ENCODE results near the gene CNN2.

CNN2 gene

DNA sequence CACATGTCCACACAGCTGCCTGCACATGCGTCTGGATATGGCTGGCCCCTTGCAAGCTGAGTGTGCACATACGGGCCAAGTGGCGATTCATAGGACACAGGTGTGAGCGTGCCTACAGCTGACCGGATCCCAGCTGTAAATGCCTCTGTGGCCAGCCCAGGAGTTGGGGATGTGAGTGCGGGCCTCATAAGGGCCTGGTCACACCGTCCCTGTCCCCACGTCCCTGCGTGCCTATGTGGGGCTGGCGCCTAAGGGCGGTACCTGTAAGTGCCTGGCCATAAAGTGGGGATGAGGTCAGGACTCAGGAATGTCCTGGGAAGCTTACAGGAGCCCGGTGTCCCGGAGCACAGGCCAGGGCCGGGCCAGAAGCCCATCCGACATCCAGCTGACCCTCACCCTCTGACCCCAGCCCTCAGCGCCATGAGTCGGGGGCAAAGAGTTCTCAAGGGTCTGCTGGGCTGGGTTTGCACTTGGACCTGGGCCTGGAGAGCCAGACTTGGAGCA, 39.2 kb downstream of the CNN2 start:
- H3K27ac ChIP-seq = peak overlapping the region; percentile 36; the same call in 1 of the 2 replicates
- TF ChIP-seq ZFX (IDR thresholded peaks at IDR 0.05) = no peak
- TF ChIP-seq, protein P1, sequence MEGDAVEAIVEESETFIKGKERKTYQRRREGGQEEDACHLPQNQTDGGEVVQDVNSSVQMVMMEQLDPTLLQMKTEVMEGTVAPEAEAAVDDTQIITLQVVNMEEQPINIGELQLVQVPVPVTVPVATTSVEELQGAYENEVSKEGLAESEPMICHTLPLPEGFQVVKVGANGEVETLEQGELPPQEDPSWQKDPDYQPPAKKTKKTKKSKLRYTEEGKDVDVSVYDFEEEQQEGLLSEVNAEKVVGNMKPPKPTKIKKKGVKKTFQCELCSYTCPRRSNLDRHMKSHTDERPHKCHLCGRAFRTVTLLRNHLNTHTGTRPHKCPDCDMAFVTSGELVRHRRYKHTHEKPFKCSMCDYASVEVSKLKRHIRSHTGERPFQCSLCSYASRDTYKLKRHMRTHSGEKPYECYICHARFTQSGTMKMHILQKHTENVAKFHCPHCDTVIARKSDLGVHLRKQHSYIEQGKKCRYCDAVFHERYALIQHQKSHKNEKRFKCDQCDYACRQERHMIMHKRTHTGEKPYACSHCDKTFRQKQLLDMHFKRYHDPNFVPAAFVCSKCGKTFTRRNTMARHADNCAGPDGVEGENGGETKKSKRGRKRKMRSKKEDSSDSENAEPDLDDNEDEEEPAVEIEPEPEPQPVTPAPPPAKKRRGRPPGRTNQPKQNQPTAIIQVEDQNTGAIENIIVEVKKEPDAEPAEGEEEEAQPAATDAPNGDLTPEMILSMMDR (conservative IDR thresholded peaks at IDR 0.05) = no peak

GRCh38 chr19:1066251-1066747, 39.9 kb downstream of the CNN2 start:
- TF ChIP-seq, protein P1 (conservative IDR thresholded peaks at IDR 0.05) = no peak
- TF ChIP-seq ZFX (IDR thresholded peaks at IDR 0.05) = no peak
- peak overlapping the region; percentile 36; the same call in 1 of the 2 replicates for H3K27ac ChIP-seq

DNA sequence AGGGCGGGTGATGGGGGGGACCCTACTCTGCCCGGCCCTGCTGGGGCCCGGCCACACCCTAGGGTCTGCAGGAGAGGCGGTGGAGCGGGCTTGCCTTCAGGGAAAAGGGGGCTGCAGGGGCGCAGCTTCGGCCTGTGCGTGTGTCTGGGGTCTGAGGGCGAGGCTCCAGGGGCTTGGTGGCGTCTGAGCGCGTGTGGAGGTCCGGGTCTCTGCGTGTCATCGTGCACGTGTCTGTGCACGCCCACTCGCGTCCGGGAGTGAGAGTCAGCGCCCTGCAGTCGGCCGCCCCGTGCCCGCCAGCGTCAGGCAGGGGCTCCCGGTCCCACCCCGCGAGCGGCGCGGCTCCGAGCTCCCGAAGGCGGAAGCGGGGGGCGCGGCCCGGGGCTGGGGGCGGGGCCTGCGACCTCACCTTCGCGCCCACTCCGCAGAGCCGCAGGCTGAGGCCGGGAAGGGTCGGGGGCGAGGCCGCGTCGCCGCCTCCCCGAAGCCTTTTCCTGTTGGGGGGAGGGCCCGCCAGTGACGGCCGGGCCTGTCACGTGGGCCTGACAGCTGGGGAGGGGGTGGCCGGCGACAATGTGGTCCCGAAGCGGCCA, 40.4 kb downstream of the CNN2 start, which contains the start of gene ARHGAP45:
TSS of gene ARHGAP45 (plus strand) at position 420 of the 593 bp plus-strand sequence. CDS start 239 bp downstream, outside the sequence.
- no peak for TF ChIP-seq ZFX (IDR thresholded peaks at IDR 0.05)
- TF ChIP-seq, protein P1 (conservative IDR thresholded peaks at IDR 0.05) = no peak
- H3K27ac ChIP-seq = peak within 1 kb of the TSS; percentile 36; the same call in 1 of the 2 replicates

DNA sequence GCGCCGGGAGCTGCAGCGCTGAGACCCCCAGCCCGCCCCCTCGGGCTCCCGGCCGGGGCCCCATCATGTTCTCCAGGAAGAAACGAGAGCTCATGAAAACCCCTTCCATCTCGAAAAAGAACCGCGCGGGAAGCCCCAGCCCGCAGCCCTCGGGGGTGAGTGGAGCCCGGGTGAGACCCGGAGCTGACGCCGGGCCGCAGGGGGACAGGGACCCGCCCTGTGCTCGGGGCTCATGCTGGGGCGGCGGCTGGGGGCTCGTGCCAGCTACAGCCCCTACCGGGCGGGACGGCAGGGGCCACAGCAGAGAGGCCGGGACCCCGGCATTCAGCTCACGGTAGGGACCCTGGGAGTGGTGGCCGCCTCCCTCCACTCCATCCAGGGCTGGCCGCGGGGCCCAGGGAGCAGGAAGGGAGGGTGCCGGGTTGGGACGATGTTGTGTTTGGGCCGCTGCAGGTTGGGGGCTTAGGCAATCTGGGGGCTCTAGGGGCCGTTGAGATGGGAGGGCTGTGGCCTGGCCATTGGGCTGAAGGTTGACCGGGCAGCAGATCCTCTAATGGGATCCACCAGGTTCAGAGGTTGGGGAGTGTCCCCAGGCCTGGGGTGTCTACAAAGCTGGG, 41.0 kb downstream of the CNN2 start:
- H3K27ac ChIP-seq = no peak overlapping the region
- TF ChIP-seq, protein P1 (conservative IDR thresholded peaks at IDR 0.05) = no peak
- TF ChIP-seq ZFX (IDR thresholded peaks at IDR 0.05) = no peak

- no peak for TF ChIP-seq ZFX (IDR thresholded peaks at IDR 0.05)
- TF ChIP-seq, protein P1 (conservative IDR thresholded peaks at IDR 0.05) = no peak
- no peak overlapping the region for H3K27ac ChIP-seq
These were observed 41.9 kb downstream of the CNN2 start for GRCh38 chr19:1068009-1069001.

DNA sequence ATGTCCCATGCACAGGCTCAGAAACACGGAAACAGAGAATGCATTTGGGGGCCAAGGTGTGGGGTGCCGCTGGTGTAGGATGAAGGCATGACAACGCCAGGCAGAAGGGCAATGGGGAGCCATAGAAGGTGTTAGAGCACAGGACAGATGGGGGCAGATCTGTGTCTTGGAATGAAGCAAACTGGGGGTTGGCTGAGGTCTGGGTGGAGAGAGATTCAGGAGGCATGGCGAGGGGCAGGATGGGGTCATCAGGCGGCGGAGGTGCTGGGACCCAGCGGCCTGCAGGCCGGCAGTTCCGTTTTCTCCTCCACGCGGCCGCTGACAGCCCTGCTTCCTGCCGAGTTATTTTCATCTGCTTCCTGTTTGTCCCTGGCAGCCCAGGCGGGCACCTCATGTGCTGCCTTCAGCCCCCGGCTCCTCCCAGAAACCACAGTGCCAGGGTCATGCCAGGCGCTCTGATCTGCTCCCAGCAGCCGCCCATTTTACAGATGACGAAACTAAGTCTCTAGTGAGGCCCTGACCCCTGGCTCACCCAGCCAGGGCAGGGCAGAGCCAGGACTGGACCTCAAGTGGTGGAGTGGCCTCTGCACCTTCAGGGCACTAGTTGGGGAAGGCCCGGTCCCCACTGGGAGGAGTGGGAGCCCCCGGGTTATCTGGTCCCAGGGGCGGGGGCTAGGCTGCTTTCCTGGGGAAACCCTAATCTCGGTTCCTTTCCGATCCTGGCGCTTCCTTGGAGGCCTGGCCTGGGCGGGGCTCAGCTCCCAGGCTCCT, 42.8 kb downstream of the CNN2 start:
- H3K27ac ChIP-seq = no peak overlapping the region
- TF ChIP-seq, protein P1 (conservative IDR thresholded peaks at IDR 0.05) = no peak
- no peak for TF ChIP-seq ZFX (IDR thresholded peaks at IDR 0.05)
